ENCODE results near the gene NGDN.

GRCh38 chr14:23437133-23438100 is 32.1 kb upstream of the NGDN start:
- no peak for TF ChIP-seq GATA2 (CRISPR knock-in tag; IDR thresholded peaks at IDR 0.05)
- TF ChIP-seq JUND (IDR thresholded peaks at IDR 0.05), result no peak
- TF ChIP-seq POLR2AphosphoS5 (IDR thresholded peaks at IDR 0.05; ENCODE audit: low read depth, low read length), result no peak
- no peak for TF ChIP-seq CTCF (IDR thresholded peaks at IDR 0.05)
- no peak for TF ChIP-seq YY1 (IDR thresholded peaks at IDR 0.05; ENCODE audit: low read depth)
- TF ChIP-seq REST (IDR thresholded peaks at IDR 0.05; ENCODE audit: low read depth, low read length), result no peak
- no peak for TF ChIP-seq RFX5 (IDR thresholded peaks at IDR 0.05; ENCODE audit: low read length)
- no peak for TF ChIP-seq MAX (IDR thresholded peaks at IDR 0.05; ENCODE audit: low read depth)

Measured in SK-N-SH (cell line).